HG03575 (cell line): ENCODE measurements around the gene ODR4.
A peak's percentile ranks its signal among the peaks of the same experiment; 100 is the strongest.
"Not testable (repeated sequence)": the region's sequence is repeated elsewhere in the genome, so short reads cannot be mapped to it uniquely, and the experiment has no call there.

ENCODE experiments used
- ATAC-seq: cut with Tn5 transposase; IDR thresholded peaks from one replicate; pipeline ENCODE4 v1.9.1; 2021; ENCODE audit not compliant: unreplicated experiment, insufficient number of reproducible peaks, low FRiP score; ENCODE audit errors: extremely low read depth

ODR4 gene

DNA sequence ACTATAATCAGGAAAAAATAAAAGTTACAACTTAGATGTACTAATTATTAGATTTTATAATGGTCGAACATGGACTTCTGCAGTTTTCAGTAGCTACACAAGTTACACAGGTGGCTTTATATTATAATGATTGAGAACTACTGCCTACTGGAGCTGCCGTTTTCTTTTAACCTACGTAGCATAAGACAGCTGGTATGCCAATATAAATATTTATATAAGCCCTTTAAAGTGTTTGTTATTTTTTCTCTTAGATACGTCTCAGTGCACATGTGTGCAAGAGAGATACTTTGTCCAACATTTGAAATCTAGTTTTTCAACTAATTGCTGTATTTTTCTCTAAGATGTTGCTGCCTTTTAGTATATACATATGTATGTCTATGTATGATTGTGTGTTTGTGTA is 42.9 kb downstream of the ODR4 start:
- no peak for ATAC-seq

DNA sequence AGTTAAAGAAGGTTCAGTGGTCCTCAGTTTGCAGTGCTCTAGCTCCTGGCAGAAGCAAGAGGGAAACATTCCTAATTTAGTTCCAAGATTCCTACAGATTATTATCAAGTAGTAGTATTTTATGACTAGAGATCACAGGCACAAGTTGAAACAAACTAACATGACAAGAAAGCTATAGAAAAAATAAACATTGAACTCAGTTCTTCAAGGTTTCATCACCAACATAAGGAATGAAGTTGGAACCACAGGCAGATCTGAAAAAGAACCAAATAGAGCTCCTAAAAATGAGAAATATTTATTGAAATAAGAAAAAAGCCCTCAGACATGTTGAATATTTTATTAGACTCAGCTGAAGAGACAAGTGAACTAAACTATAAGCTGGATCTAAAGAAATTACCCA is 44.7 kb downstream of the ODR4 start:
- ATAC-seq, result no peak

GRCh38 chr1:186420923-186421322 is 45.3 kb downstream of the ODR4 start:
- ATAC-seq, result peak; percentile 68

- ATAC-seq, result no peak
These were observed 45.8 kb downstream of the ODR4 start for GRCh38 chr1:186421446-186421845.

DNA sequence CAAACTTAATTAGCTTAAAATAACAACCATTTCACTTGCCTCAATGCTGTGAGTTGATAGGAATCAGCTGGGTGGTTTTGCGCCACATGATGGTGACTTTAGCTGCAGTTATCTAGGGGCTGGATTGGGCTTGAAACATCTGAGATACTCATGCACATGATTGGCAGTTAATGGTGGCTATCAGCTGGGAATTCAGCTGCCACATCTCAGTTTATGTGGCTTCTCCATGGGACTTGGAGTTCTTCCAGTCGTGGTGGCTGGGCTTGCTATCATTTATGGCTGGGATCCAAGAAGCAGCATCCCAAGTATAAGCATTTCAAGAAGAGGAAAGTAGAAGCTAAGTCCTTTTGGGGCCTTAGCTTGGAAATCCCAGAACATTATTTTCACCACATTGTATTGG is 48.9 kb downstream of the ODR4 start:
- no peak for ATAC-seq

DNA sequence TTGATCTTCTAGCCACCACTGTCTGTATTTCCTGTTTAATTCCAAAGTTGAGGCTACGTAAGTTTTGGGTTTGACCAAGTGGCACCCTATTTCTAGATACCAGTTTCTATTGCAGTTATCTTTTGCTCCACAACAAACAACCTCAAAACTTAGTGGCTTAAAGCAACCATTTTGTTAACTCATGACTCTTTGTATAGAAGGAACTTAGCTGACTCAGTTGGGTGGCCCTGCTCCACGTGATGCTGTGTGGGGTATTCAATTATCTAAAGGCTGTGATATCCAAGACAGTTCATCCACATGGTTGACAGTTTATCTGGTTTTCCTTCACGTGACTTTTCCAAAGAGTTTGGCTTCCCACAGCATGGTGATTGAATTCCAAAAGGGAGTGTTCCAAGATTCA is 50.5 kb downstream of the ODR4 start:
- ATAC-seq, result no peak

DNA sequence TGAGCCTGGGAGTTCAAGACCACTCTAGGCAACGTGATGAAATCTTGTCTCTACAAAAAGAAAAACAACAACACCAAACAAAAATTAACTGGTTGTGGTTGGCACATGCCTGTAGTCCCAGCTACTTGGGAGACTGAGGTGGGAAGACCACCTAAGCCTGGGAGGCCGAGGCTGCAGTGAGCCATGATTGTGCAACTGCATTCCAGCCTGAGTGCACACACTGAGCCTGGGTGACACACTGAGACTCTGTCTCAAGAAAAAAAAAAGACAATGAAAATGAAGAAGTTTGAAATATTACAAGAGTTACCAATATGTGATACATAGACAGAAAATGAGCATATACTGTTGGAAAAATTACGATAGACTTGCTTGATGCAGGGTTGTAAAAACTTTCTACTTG is 53.4 kb downstream of the ODR4 start:
- ATAC-seq, result no peak

- no peak for ATAC-seq
These were observed 59.7 kb downstream of the ODR4 start for GRCh38 chr1:186435336-186435735.

DNA sequence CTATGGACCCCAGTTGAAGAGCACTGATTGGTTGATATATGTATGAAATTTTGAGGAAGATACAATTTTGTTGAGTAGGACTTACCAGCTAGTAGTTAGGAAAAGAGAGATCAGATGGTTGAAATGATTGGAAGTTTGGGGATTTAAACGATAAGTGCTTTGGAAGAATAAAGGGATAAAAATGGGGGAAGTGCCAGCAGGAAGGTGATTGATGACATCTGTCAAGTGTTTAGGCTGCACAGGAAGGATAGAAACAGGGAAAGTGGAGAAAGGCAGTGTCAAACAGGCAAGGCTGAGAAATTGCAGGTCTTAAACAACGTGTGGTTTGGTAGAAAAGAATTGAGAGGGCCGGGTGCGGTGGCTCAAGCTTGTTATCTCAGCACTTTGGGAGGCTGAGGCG is 62.9 kb downstream of the ODR4 start:
- no peak for ATAC-seq

DNA sequence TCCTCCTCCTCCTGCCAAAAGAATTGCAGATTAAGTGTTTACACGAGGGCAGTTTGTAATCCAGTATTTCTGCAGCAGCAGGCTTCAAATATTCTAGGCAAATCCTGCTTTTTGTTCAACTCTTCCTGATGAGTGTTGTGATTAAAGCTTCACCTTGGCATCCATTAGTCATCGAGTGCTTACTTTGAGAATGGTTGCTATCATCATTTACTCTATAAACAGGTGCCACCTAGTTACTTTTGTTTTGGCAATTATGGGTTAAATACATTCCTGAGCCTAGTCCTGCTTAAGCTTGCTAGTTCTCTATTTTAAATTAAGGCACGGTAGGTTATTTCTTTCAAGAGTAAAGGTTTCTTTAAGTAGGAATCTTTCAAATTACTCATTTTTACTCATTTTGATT is 64.9 kb downstream of the ODR4 start:
- no peak for ATAC-seq

GRCh38 chr1:186442651-186443375 is 67.2 kb downstream of the ODR4 start:
- ATAC-seq, result no peak

- no peak for ATAC-seq
These were observed 68.0 kb downstream of the ODR4 start for GRCh38 chr1:186443638-186444037.

- ATAC-seq, result no peak
These were observed 70.5 kb downstream of the ODR4 start for GRCh38 chr1:186446152-186446551.

- ATAC-seq, result no peak
These were observed 79.3 kb downstream of the ODR4 start for GRCh38 chr1:186454981-186455380.

- no peak for ATAC-seq
These were observed 81.2 kb downstream of the ODR4 start for GRCh38 chr1:186456729-186457255.

DNA sequence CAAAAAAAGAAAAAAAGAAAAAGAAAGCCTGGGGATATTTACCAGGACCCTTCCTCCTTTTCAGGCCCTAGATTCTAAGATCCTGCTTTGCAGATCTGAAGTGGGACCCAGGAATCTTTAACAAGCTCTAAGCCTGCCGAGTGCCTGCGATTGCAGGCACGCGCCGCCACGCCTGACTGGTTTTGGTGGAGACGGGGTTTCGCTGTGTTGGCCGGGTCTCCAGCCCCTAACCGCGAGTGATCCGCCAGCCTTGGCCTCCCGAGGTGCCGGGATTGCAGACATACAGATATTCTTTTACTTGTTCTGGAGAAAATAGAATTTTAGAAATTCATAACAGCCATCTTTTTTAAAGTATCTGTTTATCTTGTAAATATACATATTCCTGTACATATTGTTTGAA is 83.5 kb downstream of the ODR4 start:
- not testable (repeated sequence) for ATAC-seq

DNA sequence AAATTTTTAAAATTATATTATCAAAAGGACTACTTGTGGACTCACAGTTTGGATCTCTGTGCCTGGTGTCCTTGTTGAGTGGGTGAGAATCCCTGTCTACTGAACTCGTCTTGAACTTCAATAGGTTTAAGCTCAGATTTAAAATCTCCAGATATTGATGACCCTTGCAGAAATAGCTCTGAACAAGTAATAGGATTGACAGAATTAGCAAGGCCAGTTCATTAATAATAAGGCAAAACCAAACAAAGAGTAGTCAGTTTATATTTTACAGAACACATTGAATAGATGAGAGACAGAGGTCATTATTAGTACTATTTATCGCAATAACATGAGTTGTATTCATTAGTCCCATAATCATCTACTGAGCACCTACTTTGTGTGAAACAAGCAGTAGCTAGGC is 85.4 kb downstream of the ODR4 start, which contains the start of gene PDC:
TSS of gene PDC (minus strand) at position 101 of the 400 bp plus-strand sequence. CDS start 11,655 bp downstream, outside the sequence.
- ATAC-seq, result no peak

DNA sequence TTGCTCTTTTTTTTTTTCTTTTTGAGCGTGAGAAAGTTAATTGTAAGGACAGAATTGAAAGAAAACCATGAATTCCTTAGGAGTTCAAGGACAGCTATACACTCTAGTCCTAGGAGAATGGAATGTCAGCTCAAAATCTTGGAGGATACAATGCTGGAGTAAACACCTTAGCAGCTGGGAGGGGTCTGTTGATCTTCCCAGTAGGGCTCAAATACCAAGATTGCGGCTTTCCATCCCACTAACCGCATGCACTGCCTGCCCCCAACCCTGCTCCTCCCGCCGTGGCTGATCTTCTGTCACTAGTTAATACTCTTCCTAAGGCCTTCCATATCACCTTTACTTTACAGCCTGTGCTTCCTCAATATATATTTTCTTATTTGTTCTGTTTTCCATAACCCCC is 87.9 kb downstream of the ODR4 start:
- ATAC-seq, result no peak

- no peak for ATAC-seq
These were observed 88.3 kb downstream of the ODR4 start for GRCh38 chr1:186463926-186464325.

- ATAC-seq, result not testable (repeated sequence)
These were observed 89.9 kb downstream of the ODR4 start for GRCh38 chr1:186465491-186465890.

DNA sequence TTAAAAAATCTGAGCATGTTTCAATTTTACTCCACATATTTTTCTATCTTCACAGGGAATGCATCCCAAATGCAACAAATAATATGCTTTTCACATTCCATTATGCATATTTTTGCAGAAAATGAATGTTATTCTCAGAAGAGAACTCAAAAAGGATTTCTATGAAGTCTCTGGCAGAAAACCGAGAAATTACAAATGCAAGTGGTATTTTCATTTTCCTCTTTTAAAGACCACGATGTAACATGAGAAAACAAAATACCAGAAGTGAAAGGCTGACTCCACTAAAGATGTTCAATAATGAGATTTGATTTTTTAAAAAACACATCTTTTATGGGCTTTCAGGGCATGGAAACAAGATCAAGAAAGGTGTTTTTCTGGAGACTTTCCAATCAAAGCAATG is 90.3 kb downstream of the ODR4 start:
- ATAC-seq, result no peak
